ENCODE results near the gene CDC6.

GRCh38 chr17:40298726-40299125 is 11.0 kb downstream of the CDC6 start:
- TF ChIP-seq POLR2A (IDR thresholded peaks at IDR 0.05), result no peak
- TF ChIP-seq POLR2AphosphoS5 (IDR thresholded peaks at IDR 0.05; ENCODE audit: insufficient read depth in 1 of 2, low read depth in 1 of 2), result no peak
- TF ChIP-seq, protein P1, sequence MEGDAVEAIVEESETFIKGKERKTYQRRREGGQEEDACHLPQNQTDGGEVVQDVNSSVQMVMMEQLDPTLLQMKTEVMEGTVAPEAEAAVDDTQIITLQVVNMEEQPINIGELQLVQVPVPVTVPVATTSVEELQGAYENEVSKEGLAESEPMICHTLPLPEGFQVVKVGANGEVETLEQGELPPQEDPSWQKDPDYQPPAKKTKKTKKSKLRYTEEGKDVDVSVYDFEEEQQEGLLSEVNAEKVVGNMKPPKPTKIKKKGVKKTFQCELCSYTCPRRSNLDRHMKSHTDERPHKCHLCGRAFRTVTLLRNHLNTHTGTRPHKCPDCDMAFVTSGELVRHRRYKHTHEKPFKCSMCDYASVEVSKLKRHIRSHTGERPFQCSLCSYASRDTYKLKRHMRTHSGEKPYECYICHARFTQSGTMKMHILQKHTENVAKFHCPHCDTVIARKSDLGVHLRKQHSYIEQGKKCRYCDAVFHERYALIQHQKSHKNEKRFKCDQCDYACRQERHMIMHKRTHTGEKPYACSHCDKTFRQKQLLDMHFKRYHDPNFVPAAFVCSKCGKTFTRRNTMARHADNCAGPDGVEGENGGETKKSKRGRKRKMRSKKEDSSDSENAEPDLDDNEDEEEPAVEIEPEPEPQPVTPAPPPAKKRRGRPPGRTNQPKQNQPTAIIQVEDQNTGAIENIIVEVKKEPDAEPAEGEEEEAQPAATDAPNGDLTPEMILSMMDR (IDR thresholded peaks at IDR 0.05), result no peak
